K562 (cell line): Measurements from ENCODE around the gene ZMYND19. TPM values are rescaled to one million over a fixed set of nuclear protein-coding genes. Genes with fewer than 3 reads are reported as not detected.
A peak's percentile ranks its signal among the peaks of the same experiment; 100 is the strongest.

Experiments
- ATAC-seq: fragments of 200-7000 bp; cut with Tn5 transposase; 3 replicates; pipeline ENCODE4 v1.9.1; 2020; ENCODE audit warnings: moderate library complexity
- BruUV-seq: library from RNA; stranded (reverse); fragments of 400-500 nt; replicated peaks from 2 replicates; lab custom pipeline; 2021; lab: Mats Ljungman, UMichigan
- CTCF ChIA-PET: fragments of 300-600 bp; formaldehyde crosslinking; extraction: SDS; loops from one replicate; lab custom pipeline; 2021; ENCODE audit warnings: low intra/inter-chr PET ratio; lab: Yijun Ruan, JAX
- POLR2A ChIA-PET: fragments of 300-600, 350-650 bp; sonication (Branson Sonifier 250); formaldehyde crosslinking; extraction: SDS; loops from one replicate; lab custom pipeline; 2021; ENCODE audit warnings: antibody characterized with exemption, inconsistent platforms; lab: Yijun Ruan, JAX
- DNase-seq, 4 experiments: peaks; one replicate each; pipeline versions ENCODE4 v3.0.0 to v3.0.0-alpha.2; 2011 to 2018; ENCODE audit warnings: low spot score in 3 of 4, mixed read lengths in 3 of 4; ENCODE audit errors: extremely low read depth in 1 of 4
- FAIRE-seq: peaks from 2 replicates; lab custom pipeline; 2011; peaks lifted over from hg19 to GRCh38; lab: Jason Lieb, UNC
- H2AFZ ChIP-seq: 2 replicates; pipeline ENCODE4 v1.6.0; 2011; ENCODE audit warnings: low read depth, low read length, control low read depth, inconsistent platforms
- H3K27ac ChIP-seq: fragments of 200-600 bp; 3 replicates; pipeline ENCODE4 v1.8.0; 2011; ENCODE audit warnings: low read depth, mild to moderate bottlenecking, control low read depth, inconsistent platforms, low read length, moderate library complexity, mixed read lengths; ENCODE audit errors: extremely low read depth
- H3K27me3 ChIP-seq, 2 experiments: fragments of 300-600 bp in 1 of 2; 2 replicates in 1 of 2; 3 replicates in 1 of 2; pipeline versions ENCODE4 v1.6.0 to v1.8.0; 2011; ENCODE audit warnings: inconsistent platforms in 2 of 2, low read length in 2 of 2, mild to moderate bottlenecking in 1 of 2, mixed read lengths in 1 of 2, moderate library complexity in 1 of 2; ENCODE audit not compliant: control insufficient read depth in 2 of 2, insufficient read depth in 2 of 2
- H3K36me3 ChIP-seq: fragments of 300-600 bp; 3 replicates; pipeline ENCODE4 v1.8.0; 2011; ENCODE audit warnings: mild to moderate bottlenecking, low read length, inconsistent platforms; ENCODE audit not compliant: control insufficient read depth, insufficient read depth
- H3K4me1 ChIP-seq, 2 experiments: fragments of 200-600 bp in 1 of 2; replicated peaks in 1 of 2; 2 replicates in 1 of 2; 3 replicates in 1 of 2; pipeline versions ENCODE4 v1.5.1 to v1.8.0; 2011; ENCODE audit warnings: inconsistent platforms in 2 of 2, low read length in 2 of 2, mild to moderate bottlenecking in 1 of 2, mixed read lengths in 1 of 2, moderate library complexity in 1 of 2; ENCODE audit not compliant: control insufficient read depth in 2 of 2, insufficient read depth in 2 of 2
- H3K4me2 ChIP-seq: 2 replicates; pipeline ENCODE4 v1.6.1; 2011; ENCODE audit warnings: low read length, control low read depth, inconsistent platforms, mixed read lengths; ENCODE audit not compliant: insufficient read depth
- H3K4me3 ChIP-seq: fragments of 200-600 bp; sonication (generic), shearing (Covaris generic); 2 replicates; pipeline ENCODE4 v1.5.1; 2016; ENCODE audit warnings: control low read depth, inconsistent platforms
- H3K79me2 ChIP-seq: fragments of 200-600 bp; 3 replicates; pipeline ENCODE4 v1.8.0; 2011; ENCODE audit warnings: low read length, inconsistent platforms; ENCODE audit not compliant: control insufficient read depth, insufficient read depth
- H3K9ac ChIP-seq, 2 experiments: 2 replicates each; pipeline versions ENCODE4 v1.6.0 to v1.6.1; 2011; ENCODE audit warnings: low read depth in 2 of 2, low read length in 2 of 2, control low read depth in 1 of 2, inconsistent platforms in 1 of 2, mild to moderate bottlenecking in 1 of 2, mixed read lengths in 1 of 2; ENCODE audit not compliant: insufficient read depth in 1 of 2
- H3K9me1 ChIP-seq: one replicate; pipeline ENCODE4 v1.6.0; 2011; ENCODE audit warnings: inconsistent platforms, mild to moderate bottlenecking, low read length, moderate library complexity; ENCODE audit not compliant: control insufficient read depth, insufficient read depth
- H3K9me3 ChIP-seq: replicated peaks from 2 replicates; pipeline ENCODE4 v1.5.1; 2011; ENCODE audit warnings: low read depth, low read length, inconsistent platforms; ENCODE audit not compliant: control insufficient read depth, insufficient read depth
- H4K20me1 ChIP-seq: replicated peaks from 2 replicates; pipeline ENCODE4 v1.6.1; 2011; ENCODE audit warnings: low read length, inconsistent platforms, mixed read lengths; ENCODE audit not compliant: control insufficient read depth, insufficient read depth
- ATF3 ChIP-seq, 2 experiments: fragments of 450-650 bp in 1 of 2; sonication (generic) in 1 of 2; formaldehyde crosslinking in 1 of 2; IDR thresholded peaks in 1 of 2; conservative IDR thresholded peaks in 1 of 2; 2 replicates each; pipeline versions ENCODE4 v1.6.1 to v1.8.1; 2016 to 2023; ENCODE audit warnings: mild to moderate bottlenecking in 2 of 2, moderate library complexity in 2 of 2, inconsistent platforms in 1 of 2, missing genetic modification reagents in 1 of 2
- BCLAF1 ChIP-seq, 2 experiments: fragments of 450-650 bp in 1 of 2; IDR thresholded peaks; 2 replicates each; pipeline ENCODE4 v1.6.1; 2011 to 2017; ENCODE audit warnings: low read depth in 2 of 2, antibody characterized with exemption in 1 of 2, borderline replicate concordance in 1 of 2, low read length in 1 of 2, mild to moderate bottlenecking in 1 of 2, mixed read lengths in 1 of 2; ENCODE audit not compliant: control insufficient read depth in 1 of 2
- CLOCK ChIP-seq: fragments of 250-450 bp; sonication (Bioruptor Pico); IDR thresholded peaks from 2 replicates; pipeline ENCODE4 v1.4.0; 2020; ENCODE audit warnings: mild to moderate bottlenecking, moderate library complexity, borderline replicate concordance
- ETS2 ChIP-seq: IDR thresholded peaks from 2 replicates; pipeline ENCODE4 v1.6.1; 2016; ENCODE audit warnings: borderline replicate concordance, missing genetic modification characterization, mild to moderate bottlenecking, moderate library complexity, missing compliant biosample characterization; ENCODE audit not compliant: poor library complexity, severe bottlenecking
- HNRNPL ChIP-seq: fragments of 200-400 bp; formaldehyde crosslinking; IDR thresholded peaks from 2 replicates; pipeline ENCODE4 v1.6.1; 2017; ENCODE audit warnings: low read depth, mild to moderate bottlenecking, low read length
- NR3C1 ChIP-seq: sonication (generic); formaldehyde crosslinking; IDR thresholded peaks from 2 replicates; pipeline ENCODE4 v1.8.1; 2022; ENCODE audit warnings: missing genetic modification reagents
- RHOXF2B ChIP-seq: fragments of 250-450 bp; sonication (Bioruptor Pico); conservative IDR thresholded peaks from 2 replicates; pipeline ENCODE4 v1.5.1; 2021
- ZBTB2 ChIP-seq: fragments of 450-650 bp; IDR thresholded peaks from 2 replicates; pipeline ENCODE4 v1.6.1; 2016; ENCODE audit warnings: antibody characterized with exemption
- ZNF280B ChIP-seq: fragments of 250-450 bp; sonication (Bioruptor Pico); IDR thresholded peaks from 2 replicates; pipeline ENCODE4 v1.5.1; 2021; ENCODE audit warnings: mild to moderate bottlenecking
- WGBS: fragments of 100-300 bp; shearing (Covaris generic); methylation state at CpG from one replicate; pipeline ENCODE4 v1.1.6; 2016; ENCODE audit warnings: low coverage, mixed read lengths; ENCODE audit not compliant: insufficient coverage; ENCODE audit errors: missing lambda C conversion rate; 5-methylcytosine and 5-hydroxymethylcytosine counted together
- in situ Hi-C: fragments of 300-500 bp; cut with MboI; formaldehyde crosslinking; loops from 4 replicates; pipeline ENCODE4 v1.15.0; 2018; ENCODE audit warnings: inconsistent platforms, mixed read lengths
- intact Hi-C: fragments of 100-400 bp; cut with micrococcal nuclease; formaldehyde crosslinking; loops from 2 replicates; pipeline ENCODE4 v1.14.2; 2022
- polyA plus RNA-seq, 8 experiments: library from polyadenylated mRNA; depleted of rRNA in 4 of 8; stranded (reverse) in 5 of 8; unstranded in 3 of 8; fragments of >200 nt; fragmentation: Nextera tagmentation in 2 of 8; fragmentation: Illumina TruSeq in 1 of 8; extraction: Ambion mirVana in 2 of 8; extraction: Trizol in 1 of 8; gene quantifications; 2 replicates each; pipeline versions ENCODE4 v1.2.1 to v1.2.3, GENCODE V29; 2011 to 2014; ENCODE audit warnings: inconsistent platforms in 1 of 8, missing spikeins in 1 of 8
- total RNA-seq, 7 experiments: library from RNA; depleted of rRNA in 6 of 7; stranded (reverse); fragments of >200 nt in 6 of 7; fragmentation: Illumina TruSeq in 2 of 7; extraction: Trizol in 2 of 7; gene quantifications; 2 replicates each; pipeline versions ENCODE4 v1.2.1 to v1.2.3, GENCODE V29; 2011 to 2021; ENCODE audit warnings: low replicate concordance in 1 of 7

The ZMYND19 gene
- total and polyA plus RNA-seq, 9 of the 15 experiments (the other 6 are each of a cell fraction or from before 2014, with no cell fraction given) = 1.0 to 86.7 (median 44.0) TPM

GRCh38 chr9:137592767-137593166 is 2.5 kb upstream of the ZMYND19 start (continued):
- TF ChIP-seq ZBTB2 = no peak
- TF ChIP-seq RHOXF2B = no peak
- no peak for TF ChIP-seq ZNF280B (CRISPR knock-in tag)
- TF ChIP-seq ATF3 (IDR thresholded peaks at IDR 0.05) = no peak
- TF ChIP-seq ATF3 (CRISPR knock-in tag; conservative IDR thresholded peaks at IDR 0.05) = no peak
- no peak for TF ChIP-seq NR3C1 (CRISPR knock-in tag)
- no peak for TF ChIP-seq HNRNPL
- TF ChIP-seq, all 486 proteins: peak for 0

GRCh38 chr9:137590123-137590468 is 216 bp downstream of the ZMYND19 start:
- DNase-seq = peak in 1 of 4 experiments; percentile 37
- Histone ChIP-seq H2AFZ (peak overlapping the region; percentile 35; the same call in 1 of the 2 replicates), H3K9me1 (no peaks in the 10 kb centered on the region), H3K9me3 (no peaks in the 10 kb centered on the region), H3K79me2 (peaks cover 35% of the 10 kb centered on the region), H3K9ac (peak overlapping the region; percentile 82 to 99; a peak in 3 of 4 replicates), H3K4me2 (peak overlapping the region; percentile 92; the same call in 1 of the 2 replicates), H3K27me3 (no peaks in the 10 kb centered on the region), H3K36me3 (peaks cover 41% of the 10 kb centered on the region; the same call in 2 of the 3 replicates), H3K27ac (peak overlapping the region; percentile 76), H3K4me3 (peak overlapping the region; percentile 73), H4K20me1 (0 out of 2 replicates have a peak, but pooled peaks cover 19% of the 10 kb centered on the region), H3K4me1 (peaks cover 27 to 55% of the 10 kb centered on the region in 2 experiments; a peak in 4 of 5 replicates)
- intact Hi-C loops = no loop called here
- in situ Hi-C loops = no loop called here
- ATAC-seq = no peak
- under 1% methylated on average over 16 of the region's 61 CpGs for WGBS
- no TSS peak for BruUV-seq
- ChIA-PET CTCF (no interaction called here), POLR2A (interaction anchor here (1.0 to 4.2 kb wide), 4 partner anchors 8 to 29 kb away, joined by 4 to 28 read pairs (median 4); partner anchors contain the start of gene EHMT1)
- no peak for FAIRE-seq
- TF ChIP-seq ETS2 (tag) (no peak), CLOCK (no peak), BCLAF1 (IDR thresholded peaks at IDR 0.05; ENCODE audit: borderline replicate concordance in 1 of 2, control insufficient read depth in 1 of 2, low read depth in 2 of 2, low read length in 1 of 2) (no peak)
